Measurements from ENCODE around the gene C1QTNF8.

The C1QTNF8 gene

DNA sequence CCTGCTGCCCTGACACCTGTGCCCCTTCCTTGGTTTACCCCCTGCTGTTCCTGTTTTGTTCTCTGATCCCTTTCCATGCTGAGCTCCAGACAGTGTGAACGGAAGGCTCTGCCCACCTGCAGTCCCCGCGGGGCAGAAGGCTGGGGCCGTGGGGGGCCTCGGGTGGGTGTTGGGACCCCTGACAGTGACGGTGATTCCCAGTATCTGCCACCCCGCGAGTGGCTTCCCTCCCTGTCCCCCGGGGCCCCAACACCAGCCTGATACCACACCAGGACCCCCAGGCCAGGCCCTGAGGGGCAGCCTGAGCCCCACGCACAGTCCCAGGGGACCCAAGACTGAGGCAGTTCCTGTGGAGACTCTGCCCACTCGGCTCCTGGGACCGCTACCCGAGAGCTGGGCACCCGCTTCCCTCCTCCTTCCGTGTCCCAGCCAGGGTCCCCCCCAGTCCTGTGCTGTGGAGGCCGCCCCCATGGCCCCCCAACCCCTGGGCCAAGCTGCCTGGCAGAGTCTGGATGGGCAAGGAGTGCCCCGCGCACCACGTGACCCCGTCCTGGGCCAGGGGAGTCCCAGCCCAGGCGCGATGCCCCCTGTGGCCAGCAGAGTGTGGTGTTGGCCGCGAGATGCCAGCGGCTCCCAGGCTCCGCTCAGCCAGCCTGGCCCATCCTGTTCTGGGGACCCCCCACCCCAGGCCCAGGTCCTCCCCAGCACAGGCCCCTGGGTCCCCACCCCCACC lies 10.0 kb upstream of the C1QTNF8 start:
- TF ChIP-seq FOXP2 (optimal IDR thresholded peaks at IDR 0.05; ENCODE audit: borderline replicate concordance, extremely low read depth, extremely low read length, insufficient read depth) (no peak), SIN3A (IDR thresholded peaks at IDR 0.05; ENCODE audit: borderline replicate concordance, insufficient read depth, low read length) (no peak), POLR2AphosphoS5 (IDR thresholded peaks at IDR 0.05; ENCODE audit: low read depth, low read length) (no peak), REST (IDR thresholded peaks at IDR 0.05; ENCODE audit: insufficient read depth in 1 of 2, low read depth in 2 of 2, low read length in 2 of 2) (no peak), TAF1 (IDR thresholded peaks at IDR 0.05; ENCODE audit: borderline replicate concordance, insufficient read depth, low read length) (no peak)

GRCh38 chr16:1103636-1103980 lies 7.6 kb upstream of the C1QTNF8 start:
- TF ChIP-seq SIN3A (IDR thresholded peaks at IDR 0.05; ENCODE audit: borderline replicate concordance, insufficient read depth, low read length) (no peak), TAF1 (IDR thresholded peaks at IDR 0.05; ENCODE audit: borderline replicate concordance, insufficient read depth, low read length) (no peak), FOXP2 (optimal IDR thresholded peaks at IDR 0.05; ENCODE audit: borderline replicate concordance, extremely low read depth, extremely low read length, insufficient read depth) (no peak), POLR2AphosphoS5 (IDR thresholded peaks at IDR 0.05; ENCODE audit: low read depth, low read length) (no peak), REST (IDR thresholded peaks at IDR 0.05; ENCODE audit: insufficient read depth in 1 of 2, low read depth in 2 of 2, low read length in 2 of 2) (no peak)

GRCh38 chr16:1102921-1103635 lies 7.0 kb upstream of the C1QTNF8 start:
- no peak for TF ChIP-seq POLR2AphosphoS5 (IDR thresholded peaks at IDR 0.05; ENCODE audit: low read depth, low read length)
- peak; percentile 20 for TF ChIP-seq FOXP2 (optimal IDR thresholded peaks at IDR 0.05; ENCODE audit: borderline replicate concordance, extremely low read depth, extremely low read length, insufficient read depth)

DNA sequence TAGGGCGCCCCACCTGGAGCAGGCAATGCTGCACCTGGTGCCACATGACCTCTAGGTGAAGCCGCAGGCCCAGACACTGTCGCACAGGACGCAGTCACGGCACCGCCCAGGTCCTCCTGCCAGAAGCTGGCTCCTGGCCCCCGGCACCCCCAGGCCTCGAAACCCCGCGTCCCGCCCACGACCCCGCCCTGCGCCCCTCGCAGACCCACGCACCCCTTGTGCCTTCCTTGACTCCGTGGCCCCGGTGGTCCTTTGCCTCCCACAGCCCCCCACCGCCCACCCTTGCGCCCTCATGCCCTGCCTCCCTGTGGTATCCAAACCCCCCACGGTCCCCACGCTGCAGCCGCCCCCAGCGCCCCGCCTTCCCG lies 6.3 kb upstream of the C1QTNF8 start:
- no peak for TF ChIP-seq SIN3A (IDR thresholded peaks at IDR 0.05; ENCODE audit: borderline replicate concordance, insufficient read depth, low read length)

DNA sequence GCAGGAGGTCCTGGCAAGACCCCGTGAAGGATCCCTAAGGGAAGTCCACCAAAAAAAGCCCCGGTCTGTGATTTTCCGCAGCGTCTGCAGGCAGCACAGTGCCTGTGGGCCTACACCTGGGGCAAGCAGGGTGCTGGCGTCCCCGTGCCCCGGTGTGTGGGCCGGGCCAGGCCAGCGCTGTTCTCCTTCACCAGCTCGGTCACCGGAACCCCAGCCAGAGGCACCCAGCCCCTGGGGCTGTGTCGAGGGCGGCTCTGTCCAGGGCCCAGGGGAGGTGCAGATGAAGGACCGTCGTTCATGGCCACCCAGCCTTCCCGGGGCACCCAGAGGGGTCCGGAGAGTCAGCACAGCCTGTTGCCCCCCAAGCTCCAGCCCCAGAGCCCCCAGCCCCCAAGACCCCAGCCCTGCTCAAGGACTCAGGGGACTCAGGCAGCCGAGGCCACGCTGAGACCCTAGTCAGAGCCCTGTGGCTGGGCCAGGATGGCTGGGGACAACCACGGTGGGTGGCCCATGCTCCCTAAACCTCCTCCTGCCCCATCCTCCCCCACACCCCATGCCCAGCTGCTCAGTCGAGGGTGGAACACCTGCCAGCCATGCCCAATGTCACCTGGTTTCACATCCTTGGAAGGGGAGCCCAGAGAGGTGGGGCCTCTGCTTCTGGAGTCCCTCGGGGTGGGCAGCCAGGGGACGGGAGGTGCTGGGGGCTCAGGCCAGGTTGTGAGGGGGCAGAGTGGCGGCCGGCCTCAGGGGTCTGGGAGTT lies 5.7 kb upstream of the C1QTNF8 start:
- TF ChIP-seq REST (IDR thresholded peaks at IDR 0.05; ENCODE audit: insufficient read depth in 1 of 2, low read depth in 2 of 2, low read length in 2 of 2): no peak
- no peak for TF ChIP-seq POLR2AphosphoS5 (IDR thresholded peaks at IDR 0.05; ENCODE audit: low read depth, low read length)
- no peak for TF ChIP-seq FOXP2 (optimal IDR thresholded peaks at IDR 0.05; ENCODE audit: borderline replicate concordance, extremely low read depth, extremely low read length, insufficient read depth)
- no peak for TF ChIP-seq TAF1 (IDR thresholded peaks at IDR 0.05; ENCODE audit: borderline replicate concordance, insufficient read depth, low read length)
- TF ChIP-seq SIN3A (IDR thresholded peaks at IDR 0.05; ENCODE audit: borderline replicate concordance, insufficient read depth, low read length): no peak

GRCh38 chr16:1101133-1101532 lies 5.1 kb upstream of the C1QTNF8 start:
- no peak for TF ChIP-seq REST (IDR thresholded peaks at IDR 0.05; ENCODE audit: insufficient read depth in 1 of 2, low read depth in 2 of 2, low read length in 2 of 2)

Measured in PFSK-1 (cell line).